Measurements from ENCODE around the gene RMRP.
"Not testable (repeated sequence)": the region's sequence is repeated elsewhere in the genome, so short reads cannot be mapped to it uniquely, and the experiment has no call there.

Gene RMRP

DNA sequence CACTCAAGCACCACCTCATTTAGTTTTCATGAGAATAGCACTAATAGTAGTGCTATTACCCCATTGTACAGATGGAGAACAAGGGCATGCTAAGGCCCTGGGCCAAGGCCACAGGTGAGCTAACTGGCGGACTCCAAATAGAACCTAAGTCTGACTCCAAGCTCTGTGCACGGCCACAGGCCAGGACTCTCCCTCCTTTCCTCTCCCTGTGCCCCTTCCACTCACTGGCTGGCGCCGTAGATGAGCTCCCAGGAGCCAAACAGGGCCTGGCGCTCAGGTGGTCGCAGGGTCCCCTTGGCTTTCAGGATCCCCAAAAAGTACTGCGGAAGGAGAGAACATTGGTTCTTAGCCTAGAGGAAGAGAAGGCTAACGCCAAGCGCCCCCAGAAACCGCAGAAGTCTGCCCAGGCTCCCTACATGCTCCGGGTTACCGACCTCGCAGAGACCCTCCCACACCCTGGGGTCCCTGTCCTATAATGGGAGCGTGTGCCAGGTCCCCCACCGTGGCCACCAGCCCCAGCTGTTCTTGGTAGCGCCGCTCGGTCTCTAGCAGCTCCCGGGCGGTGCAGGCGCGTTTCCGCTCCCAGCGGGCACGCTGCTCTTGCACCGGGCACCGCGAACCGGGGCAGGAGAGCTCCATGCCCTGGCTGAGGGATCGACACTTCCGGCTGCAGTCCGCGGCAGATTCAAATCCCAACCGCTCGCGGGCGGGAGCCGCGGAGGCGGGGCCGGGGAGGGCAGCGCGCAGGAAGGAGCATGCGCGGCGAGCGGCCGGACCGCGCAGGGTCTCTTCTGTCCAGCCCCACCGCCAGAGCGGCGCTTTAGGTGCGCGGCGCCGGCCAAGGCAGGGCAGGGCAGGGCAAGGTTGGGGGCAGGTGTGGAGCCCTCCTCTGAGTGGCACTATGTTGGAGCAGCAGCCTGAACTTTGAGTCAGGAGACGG is 7.0 kb upstream of the RMRP start, which contains the start of gene ARHGEF39:
ARHGEF39 (minus strand) TSS at position 665 of the 940 bp plus-strand sequence; CDS start at position 639, 26 bp downstream.
- DNase-seq: peak; percentile 76

DNA sequence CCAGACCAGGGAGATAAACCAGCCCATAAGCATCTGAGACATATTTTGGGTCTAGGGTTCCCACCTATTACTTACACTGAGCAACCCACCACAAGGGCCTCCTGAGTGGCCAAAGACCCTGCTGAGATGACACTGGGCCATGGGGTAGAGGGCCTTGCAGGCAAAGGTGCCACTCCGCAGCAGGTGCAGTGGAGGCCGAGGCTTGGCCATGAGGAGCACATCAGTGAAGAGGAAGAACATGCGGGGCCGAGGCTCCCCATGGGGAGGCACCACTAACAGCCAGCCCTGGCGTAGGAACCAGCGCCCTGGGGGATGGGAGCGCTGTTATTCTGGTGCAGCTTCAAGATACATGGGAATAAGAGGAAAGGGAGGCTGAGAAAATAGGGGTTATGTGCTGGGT is 4.6 kb upstream of the RMRP start:
- no peak for DNase-seq

DNA sequence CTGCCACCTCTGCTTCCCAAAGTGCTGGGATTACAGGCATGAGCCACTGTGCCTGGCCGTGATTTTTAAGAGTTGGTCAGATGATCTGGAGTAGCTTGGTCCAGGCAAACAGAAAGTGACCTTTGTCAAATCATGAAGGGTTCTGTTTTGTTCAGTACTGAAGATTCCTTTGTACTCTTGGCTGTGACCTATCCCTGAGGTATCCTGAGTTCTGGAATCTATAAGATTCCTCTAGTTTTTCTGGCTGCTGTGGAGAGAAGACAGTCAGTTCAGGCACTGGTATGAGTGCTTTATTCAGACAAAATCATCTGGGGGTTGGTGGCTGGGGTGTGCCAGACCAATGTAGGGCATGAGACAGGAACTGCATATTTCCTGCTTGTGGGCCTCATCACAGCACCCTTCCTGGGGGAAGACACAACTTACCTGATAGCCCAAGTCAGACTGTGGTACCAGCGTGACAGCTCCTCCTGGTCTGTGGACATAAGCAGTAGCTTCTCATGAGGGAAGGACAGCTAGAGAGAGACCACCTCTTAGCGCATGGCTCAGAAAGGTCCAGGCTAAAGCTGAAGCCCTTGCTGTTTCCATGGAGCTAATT is 4.0 kb upstream of the RMRP start:
- DNase-seq: no peak

DNA sequence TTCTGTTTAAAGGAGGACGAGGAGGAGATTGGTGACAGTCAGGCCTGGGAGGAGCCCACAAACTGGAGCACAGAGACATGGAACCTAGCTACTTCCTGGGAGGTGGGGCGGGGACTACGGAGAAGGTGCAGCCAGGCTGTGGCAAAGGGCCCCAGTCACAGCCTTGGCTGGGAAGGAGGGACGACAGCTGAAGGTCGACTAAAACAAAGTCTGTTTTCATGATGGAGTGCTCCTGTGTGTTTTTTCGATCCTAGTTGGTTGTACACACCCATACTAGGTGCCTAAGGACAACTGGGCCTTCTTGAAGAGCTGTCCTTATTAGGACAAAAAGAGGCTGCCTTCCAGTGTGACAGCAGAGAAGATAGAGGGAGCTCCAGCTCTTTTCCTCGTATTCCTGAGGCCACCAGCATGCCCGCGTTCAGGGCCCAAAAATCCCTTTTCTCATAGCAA is 3.2 kb upstream of the RMRP start:
- no peak for DNase-seq

DNA sequence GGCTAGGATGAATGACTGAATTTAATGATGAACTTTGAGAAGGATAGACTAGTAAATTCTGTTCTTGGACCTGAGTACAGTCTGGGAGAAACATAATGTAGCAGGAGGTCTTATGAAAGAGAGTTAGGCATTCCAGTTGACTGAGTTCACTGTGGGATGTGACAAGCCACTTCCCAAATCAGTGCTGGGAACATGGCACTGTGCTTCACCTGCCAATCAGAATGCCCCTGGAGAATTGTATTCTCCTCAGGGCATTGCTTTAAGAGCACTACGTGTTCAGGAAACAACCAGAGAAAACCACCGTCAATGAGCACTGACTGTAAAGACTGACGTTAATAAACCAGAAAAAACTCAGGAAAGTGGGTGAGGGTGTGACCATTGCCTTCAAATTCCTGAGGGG is 1.5 kb upstream of the RMRP start:
- peak; percentile 35 for DNase-seq

DNA sequence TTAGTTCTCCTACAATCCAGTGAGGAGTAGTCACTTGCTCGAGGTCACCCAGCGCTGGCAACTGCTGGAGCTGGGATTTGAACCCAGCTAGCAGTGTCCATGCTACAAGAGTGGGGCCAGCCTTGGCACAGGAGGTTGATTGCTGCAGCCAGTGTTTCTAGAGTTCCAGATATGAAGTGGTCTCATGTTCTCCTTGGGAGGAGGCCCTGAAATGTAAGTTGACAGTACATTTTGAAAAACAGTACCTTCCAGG is 1.1 kb upstream of the RMRP start:
- no peak for DNase-seq

DNA sequence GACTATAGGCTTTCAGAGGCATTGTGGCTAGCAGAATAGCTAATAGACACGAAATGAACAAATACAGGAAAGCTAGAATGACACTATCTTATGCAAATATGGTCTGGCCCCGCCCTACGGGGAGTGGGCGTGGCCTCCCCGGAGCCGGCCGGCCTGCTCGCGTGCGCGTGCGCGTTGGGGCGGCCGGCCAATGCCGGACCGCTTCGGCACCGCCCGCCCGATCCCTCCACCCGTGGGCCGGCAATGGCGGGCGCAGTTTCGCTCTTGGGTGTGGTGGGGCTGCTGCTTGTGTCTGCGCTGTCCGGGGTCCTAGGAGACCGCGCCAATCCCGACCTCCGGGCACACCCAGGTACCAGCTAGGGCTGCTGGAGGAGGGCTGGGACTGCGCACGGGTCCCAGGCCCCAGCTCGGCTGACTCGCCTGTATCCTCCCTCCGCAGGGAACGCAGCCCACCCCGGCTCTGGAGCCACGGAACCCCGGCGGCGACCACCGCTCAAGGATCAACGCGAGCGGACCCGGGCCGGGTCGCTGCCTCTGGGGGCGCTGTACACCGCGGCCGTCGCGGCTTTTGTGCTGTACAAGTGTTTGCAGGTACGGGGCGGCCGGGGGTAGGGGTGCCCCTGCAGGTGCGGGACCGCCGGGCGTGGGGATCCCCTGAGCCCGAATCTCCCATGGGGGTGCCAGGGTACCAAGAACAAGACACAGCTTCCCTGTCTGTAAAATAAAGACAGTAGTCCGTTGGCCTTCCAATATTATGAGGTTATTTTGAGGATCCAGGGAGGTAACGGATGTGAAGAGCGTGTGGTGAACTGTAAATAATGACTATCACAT is 533 bp upstream of the RMRP start, which contains the start of gene CCDC107:
CCDC107 (plus strand) TSS at position 156 of the 831 bp plus-strand sequence; CDS start at position 244, 88 bp downstream.
- DNase-seq: peak; percentile 79

DNA sequence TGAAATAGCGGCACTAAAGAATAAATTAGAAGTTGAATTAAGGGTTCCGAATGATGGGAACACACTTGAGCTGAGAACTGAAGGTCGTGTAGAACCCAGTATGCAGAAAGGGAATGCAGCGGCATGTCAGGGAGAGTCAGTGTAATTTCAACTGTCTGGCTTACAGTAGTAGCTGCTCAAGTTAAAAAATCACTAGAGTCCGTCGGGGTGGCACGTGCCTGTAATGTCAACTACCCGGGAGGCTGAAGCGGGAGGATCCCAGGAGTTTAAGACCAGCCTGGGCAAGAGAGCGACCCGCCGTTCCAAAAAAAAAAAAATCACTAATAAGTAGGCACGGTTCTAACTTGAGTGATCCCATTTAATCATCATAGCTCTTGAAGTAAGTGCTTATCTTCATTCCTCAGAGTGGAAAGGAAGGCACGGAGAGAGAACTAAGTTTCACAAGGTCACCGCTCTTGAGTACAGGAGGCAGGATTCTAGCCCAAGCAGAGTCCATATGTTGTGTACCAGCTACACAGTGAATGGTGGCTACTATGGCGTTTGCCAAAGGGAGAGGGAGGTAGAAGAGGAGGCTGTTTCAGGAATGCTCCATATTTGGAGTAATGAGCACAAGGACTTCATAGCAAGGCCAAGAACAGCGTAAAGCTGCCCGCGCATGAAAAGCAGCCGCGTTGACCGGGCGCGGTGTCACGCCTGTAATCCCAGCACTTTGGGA is 831 bp downstream of the RMRP start:
- no peak for DNase-seq

DNA sequence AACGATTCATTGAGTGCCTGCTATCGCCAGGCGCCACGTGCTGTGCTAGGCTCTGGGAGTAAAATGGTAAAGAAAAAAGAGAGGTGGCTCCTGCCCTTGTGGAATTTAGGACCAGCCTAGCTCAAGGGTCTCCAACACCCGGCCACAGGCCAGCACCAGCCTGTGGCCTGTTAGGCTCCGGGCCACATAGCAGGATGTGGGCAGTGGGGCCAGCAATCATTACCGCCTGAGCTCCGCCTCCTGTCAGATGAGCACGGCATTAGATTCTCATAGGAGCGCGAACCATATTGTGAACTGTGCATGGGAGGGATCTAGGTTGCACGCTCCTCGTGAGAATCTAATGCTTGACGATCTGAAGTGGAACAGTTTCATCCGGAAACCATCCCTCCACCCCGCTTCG is 1.5 kb downstream of the RMRP start:
- DNase-seq: no peak

DNA sequence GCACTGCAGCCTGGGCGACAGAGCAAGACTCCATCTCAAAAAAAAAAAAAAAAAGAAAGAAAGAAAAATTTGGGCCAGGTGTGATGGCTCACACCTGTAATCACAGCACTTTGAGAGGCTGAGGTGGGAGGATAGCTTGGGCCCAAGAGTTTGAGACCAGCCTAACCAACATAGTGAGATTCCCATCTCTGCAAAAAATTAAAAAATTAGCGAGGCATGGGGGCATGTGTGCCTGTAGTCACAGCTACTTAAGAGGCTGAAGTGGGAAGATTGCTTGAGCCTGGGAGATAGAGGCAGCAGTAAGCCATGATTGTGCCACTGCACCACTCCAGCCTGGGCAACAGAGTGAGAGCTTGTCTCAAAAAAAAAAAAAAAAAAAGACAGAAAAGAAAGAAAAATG is 4.2 kb downstream of the RMRP start:
- DNase-seq: no peak

DNA sequence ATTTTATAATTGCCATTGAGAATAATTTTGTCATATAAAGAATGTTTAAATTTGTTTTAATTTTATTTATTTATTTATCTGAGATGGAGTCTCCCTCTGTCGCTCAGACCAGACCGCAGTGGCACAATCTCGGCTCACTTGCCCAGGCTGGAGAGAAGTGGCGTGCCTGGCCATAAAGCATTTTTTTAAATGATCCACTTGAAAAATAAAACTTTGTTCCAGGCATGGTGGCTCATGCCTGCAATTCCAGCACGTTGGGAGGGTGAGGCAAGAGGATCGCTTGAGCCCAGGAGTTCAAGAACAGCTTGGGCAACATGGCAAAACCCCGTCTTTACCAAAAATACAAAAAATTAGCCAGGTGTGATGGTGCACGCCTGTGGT is 5.0 kb downstream of the RMRP start:
- no peak for DNase-seq

DNA sequence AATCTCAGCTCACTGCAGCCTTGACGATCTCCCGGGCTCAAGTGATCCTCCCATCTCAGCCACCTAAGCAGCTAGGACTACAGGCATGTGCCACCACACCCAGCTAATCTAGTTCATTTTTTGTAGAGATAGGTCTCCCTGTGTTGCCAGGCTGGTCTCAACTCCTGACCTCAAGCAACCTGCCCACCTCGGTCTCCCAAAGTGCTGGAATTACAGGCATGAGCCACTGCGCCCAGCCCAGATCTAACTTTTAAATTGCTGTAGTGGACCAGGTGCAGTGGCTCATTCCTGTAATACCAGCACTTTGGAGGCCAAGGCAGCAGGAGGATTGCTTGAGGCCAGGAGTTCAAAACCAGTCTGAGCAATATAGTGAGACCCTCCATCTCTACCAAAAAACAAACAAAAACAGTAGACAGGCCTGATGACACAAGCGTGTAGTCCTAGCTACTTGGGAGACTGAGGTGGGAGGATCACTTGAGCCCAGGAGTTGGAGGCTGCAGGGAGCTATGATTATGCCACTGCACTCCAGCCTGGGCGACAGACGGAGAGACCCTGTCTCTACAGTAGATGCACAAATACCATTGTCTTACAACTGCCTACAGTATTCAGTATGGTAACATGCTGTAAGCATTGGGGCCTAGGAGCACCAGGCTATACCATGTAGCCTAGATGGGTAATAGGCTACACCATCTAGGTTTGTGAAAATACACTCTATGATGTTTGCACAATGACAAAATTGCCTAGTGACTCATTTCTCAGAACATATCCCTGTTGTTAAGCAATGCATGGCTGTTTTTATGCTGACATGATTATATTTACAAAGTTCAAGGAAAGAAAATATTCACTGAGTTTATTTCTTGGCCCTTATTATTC is 5.6 kb downstream of the RMRP start:
- no peak for DNase-seq

DNA sequence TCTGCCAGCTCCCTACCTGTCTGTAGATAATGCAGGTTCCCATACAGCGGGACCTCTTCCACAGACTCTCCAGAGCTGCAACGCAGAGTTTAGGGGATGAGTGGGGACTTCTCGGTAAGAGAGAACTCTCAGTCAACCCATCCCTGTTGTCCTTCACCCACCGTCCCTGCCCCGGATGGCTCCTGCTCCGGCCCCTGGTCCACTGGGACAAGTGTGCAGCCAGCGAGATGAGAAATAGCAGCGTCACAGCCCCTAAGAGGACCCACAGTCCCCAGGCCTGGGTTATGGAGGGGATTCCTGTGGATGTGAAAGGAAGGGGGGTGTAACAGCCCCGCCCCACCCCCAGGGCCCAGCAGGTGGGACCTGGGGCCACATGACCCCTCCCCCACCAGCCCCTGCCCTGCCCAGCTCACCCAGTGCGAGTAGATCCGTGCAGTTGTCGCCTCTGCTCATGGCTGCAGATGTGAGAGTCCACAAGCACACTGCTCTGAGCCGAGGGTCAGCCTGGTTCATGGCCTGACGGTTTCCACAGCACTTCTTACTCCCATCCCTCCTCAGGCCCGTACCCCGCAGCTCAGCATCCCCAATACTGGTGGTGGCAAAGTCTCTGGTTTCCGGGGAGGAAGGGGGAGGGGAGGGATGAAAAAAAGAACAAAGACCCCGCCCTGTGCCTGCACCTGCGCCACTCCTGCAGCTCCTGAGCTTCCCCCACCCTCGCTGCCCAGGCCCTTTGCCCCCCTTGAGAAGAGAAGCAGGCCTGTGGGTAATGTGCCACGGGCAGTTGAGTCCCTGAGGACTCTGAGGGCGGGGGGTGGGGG is 7.3 kb downstream of the RMRP start, which contains the start of gene SIT1:
SIT1 (minus strand) TSS at position 591 of the 818 bp plus-strand sequence; CDS start at position 513, 78 bp downstream.
- DNase-seq: peak; percentile 50

DNA sequence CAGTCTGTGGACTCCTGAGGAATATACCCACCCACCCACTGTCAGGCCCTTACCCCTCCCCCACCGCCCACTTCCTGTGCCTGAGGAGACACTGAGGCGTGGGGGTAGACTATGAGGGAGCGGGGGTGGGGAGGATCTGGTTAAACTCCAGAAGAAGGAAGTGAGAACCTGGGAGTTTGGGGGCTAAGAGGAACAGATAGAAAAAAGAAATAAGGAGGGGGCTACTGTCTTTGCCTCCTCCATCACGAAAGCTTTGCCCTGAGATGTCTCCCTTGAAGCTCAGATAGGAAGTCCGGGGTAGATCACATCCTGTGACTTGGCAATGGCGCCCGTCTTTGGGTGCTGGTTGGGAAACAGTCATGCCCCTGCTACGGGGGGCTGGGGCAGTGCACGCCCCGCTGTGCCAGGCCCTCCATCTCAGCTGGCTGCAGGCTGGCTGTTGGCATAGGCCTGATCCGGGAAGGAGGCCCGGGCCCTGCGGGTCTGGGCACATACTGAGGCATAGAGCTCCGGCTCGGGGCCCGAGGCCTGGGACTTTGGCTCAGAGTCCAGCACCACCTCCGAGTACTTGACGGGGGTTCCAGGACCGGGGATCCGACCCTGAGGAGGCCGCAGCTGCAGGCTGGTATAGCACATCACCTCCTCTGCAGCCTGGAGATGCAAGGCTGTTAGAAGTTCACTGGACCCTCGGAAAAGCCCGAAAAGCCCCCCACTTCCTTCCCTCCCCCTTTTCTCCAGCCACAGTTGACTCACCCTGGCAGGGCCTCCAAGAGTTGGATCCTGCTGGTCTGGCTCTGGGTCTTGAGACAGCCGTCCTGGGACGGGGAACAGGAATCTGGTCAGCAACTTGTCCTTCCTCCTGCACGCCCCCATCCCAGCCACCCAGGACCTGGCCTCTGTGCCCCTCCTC is 8.1 kb downstream of the RMRP start:
- DNase-seq: no peak

DNA sequence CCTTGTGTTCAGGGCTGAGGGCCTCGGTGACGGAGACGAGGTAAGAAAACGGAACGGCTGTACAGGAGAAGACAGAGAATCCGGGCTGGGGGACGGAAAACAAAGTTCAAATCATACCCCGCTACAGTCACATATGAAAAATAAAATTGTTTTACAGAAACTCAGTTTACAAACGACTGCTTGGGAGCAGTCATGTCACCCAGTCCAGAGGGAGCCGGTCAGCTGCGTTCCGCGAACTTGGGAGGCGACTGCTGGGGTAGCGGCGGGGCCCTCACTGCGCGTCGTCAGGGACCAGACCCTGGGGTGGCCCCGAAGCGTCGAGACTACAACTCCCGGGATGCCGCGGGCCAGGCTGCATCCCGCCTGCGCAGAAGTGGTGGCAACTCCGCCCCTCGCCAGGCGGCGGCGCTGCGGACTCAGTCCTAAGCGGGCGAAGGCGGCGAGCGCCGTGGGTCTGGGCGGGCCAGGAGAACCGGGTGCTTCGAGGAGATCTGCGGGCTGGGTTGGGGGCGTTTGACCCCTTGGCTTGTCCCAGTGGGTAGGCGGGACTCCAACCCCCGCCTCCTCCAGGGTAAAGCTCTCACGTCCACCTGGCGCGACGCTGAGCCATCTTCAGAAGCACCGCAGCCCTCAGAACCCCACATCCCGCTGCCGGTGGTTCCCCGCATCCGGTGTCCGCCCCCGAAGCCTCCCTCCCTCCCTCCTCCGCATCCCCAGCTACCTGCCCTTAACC is 11.1 kb downstream of the RMRP start:
- peak; percentile 86 for DNase-seq

DNA sequence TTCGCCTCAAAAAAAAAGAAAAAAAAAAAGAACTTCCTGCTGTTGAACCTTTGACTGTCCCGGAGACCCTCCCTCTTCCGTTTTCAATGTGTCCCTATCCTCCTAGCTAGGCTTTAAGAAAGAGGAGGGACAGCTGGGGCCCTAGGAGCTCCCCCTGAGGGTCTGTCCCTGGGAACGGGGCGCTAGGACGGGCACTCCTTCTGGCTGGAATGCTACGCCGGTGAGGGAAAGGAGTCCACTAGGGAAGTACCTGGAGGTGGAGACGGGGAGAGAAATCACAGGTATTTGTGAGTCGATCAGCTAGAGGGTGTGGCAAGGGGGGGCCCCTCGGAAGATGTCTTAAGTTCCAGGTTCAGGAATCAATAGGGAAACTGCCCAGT is 11.7 kb downstream of the RMRP start:
- DNase-seq: no peak

DNA sequence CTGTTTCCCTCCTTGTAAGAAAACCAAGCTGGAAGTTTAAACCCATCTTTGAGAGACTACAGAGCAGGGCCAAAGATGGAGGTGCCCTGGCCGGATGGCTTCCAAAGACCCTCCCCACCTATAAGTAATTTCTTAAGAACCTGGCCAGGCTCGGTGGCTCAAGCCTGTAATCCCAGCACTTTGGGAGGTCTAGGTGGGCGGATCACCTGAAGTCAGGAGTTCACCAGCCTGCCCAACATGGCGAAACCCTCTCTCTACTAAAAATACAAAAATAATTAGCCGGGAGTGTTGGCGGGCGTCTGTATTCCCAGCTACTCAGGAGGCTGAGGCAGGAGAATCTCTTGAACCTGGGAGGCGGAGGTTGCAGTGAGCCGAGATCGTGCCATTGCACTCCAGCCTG is 12.1 kb downstream of the RMRP start:
- DNase-seq: not testable (repeated sequence)

DNA sequence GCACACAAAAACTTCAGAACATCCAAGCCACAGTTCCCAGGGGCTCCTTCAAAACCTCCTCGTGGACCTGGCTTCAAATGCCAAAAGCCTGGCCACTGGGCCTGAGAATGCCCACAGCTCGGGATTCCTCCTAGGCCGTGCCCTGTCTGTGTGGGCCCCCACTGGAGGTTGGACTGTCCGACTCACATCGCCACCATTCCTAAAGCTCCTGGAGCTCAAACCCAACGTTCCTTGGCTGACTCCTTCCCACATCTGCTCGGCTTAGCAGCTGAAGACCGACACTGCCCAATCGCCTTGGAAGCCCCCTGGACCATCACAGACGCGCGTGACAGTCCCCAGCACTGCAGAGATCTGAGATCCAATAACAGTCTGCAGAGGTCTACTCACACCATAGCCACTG is 14.8 kb downstream of the RMRP start:
- no peak for DNase-seq

DNA sequence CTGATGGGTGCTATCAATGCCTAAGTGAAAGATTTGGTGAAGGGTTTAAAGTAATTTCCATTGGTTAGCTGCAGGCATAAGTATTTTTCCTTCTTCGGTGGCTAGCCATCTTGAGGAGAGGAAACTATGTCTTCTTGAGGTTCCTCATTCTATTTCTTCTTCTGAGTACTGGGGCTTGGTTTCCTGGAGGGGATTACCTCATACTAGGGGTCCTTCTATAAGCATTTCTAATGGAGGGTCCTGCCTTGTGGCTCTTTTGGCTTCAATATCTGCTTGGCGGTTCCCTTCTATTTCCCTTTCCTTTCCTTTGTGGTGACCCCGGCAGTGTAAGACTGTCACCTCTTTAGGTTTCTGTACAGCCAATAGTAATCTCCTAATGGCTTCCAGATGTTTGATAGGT is 16.3 kb downstream of the RMRP start:
- not testable (repeated sequence) for DNase-seq
